ENCODE data around the gene PUSL1.
A peak's percentile ranks its signal among the peaks of the same experiment; 100 is the strongest.

Gene PUSL1

DNA sequence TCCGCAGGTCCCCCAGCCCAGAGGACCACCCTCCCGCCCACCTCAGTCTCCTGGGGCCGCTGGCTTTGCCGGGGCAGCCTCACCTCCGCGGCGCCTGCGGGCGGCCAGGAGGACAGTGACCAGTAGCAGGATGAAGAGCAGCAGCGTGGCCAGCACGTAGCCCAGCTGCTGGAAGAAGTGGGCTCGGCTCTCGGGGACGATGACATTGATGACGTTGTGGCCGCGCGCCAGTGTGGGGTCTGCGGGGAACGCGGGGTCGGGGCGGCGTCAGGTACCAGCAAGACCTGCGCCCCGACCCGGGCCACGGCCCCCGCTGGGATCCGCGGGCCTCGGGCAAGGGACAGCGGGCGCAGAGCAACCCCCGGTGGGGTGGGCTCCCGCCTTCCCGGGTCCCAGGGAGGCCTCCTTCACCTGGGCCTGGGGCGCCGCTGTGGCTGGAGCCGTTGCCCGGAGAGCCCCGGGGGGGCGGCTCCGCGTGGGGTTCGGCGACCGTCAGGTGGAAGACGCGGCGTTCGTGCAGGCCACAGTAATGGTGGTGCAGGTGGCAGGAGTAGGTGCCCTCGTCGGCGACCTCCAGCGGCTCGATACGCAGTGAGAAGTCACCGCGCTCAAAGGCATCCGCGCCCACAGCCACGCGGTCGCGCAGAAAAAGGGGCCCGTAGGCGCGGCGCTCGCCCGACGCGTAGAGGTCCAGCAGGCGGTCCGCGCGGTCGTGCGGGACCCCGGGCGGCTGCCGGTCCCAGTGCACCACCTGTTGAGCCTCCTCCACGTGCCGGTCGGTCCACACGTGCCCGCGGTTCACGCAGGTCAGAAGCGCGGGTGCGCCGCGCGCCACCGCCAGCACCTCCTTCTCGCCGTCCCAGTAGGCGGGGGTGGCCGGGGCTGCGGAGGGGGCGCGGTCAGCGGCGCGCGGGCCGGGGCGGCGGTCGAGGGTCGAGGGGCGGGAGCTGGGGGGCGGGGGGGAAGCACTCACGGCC, 46.2 kb downstream of the PUSL1 start:
- no peak for DNase-seq

GRCh38 chr1:1355416-1355815, 47.0 kb downstream of the PUSL1 start:
- no peak for DNase-seq

DNA sequence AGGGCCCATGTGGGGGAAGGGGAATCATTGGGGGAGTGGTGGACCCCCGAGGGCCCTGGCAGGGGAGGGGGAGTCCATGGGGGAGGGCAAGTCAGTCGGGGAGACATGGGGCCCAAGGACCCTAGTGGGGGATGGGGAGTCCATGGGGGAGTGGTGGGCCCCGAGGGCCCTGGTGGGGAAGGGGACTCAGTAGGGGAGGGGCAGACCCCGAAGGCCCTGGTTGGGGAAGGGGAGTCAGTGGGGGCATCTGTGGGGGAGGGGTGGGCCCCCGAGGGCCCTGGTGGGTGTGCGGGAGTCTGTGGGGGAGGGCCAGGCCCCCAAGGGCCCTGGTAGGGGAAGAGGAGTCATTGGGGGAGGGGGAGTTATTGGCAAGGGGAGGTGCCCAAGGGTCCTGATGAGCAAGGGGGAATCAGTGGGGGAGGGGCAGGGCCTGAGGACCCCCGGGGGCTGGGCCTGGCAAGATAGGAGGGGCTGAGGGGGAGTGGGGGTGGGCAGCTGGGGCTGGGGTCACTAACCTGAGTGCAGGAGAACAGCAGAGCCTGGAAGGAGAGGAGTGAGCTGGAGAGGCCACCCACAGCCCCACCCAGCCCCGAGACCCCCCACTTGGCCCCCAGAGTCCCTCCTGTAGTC, 47.9 kb downstream of the PUSL1 start:
- no peak for DNase-seq

- no peak for DNase-seq
Measured at GRCh38 chr1:1356796-1357401, 48.5 kb downstream of the PUSL1 start.

DNA sequence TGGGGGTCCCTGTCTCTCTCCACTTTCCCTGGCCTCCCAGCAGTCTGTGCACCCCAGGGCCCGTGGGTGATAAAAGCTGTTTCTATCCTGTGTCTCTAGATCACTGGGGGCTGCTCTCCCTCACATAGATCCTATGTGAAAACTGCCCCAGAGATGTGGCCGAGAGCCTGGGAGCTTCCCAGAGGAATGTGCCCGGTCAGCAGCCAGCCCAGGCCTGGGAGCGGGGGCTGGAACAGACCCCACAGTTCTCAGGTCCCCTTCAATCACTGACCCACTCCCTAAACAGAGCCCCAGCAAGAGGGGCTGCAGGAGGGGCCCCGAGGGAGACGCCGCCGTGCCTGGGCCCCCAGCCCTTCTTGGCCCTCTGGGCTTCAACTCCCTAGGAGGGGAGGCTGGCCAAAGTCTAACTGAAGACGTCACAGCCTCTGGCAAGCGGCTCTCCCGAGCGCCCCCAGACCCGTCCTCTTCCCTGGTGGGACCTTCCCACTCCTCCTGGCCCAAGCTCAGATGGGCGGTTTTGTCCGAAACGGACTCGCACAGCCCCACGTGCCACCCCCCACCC, 49.6 kb downstream of the PUSL1 start:
- DNase-seq = no peak

GRCh38 chr1:1358433-1359271, 50.3 kb downstream of the PUSL1 start, which contains the start of gene MXRA8:
Gene MXRA8, minus strand, starts transcription at chr1:1358555. Its CDS starts 51 bp downstream, at chr1:1358504.
- DNase-seq = no peak

- peak in 1 of 5 experiments; percentile 68 for DNase-seq
Measured at GRCh38 chr1:1359308-1359663, 50.9 kb downstream of the PUSL1 start.

GRCh38 chr1:1359664-1360468, 51.5 kb downstream of the PUSL1 start:
- no peak for DNase-seq

- DNase-seq = no peak
Measured at GRCh38 chr1:1360506-1361169, 52.2 kb downstream of the PUSL1 start.
